GM18861 (cell line): ENCODE measurements around the gene DEPDC5.

Experiments used
- ATAC-seq: cut with Tn5 transposase; IDR thresholded peaks from one replicate; pipeline ENCODE4 v1.9.1; 2021; ENCODE audit not compliant: unreplicated experiment

DEPDC5 gene

GRCh38 chr22:31920306-31920705 is 166.5 kb downstream of the DEPDC5 start:
- no peak for ATAC-seq

- no peak for ATAC-seq
Measured at GRCh38 chr22:31921106-31921505, 167.3 kb downstream of the DEPDC5 start.

GRCh38 chr22:31922534-31922933 is 168.7 kb downstream of the DEPDC5 start:
- no peak for ATAC-seq

GRCh38 chr22:31923136-31923535 is 169.3 kb downstream of the DEPDC5 start:
- no peak for ATAC-seq

- no peak for ATAC-seq
Measured at GRCh38 chr22:31923747-31924146, 169.9 kb downstream of the DEPDC5 start.

- ATAC-seq, result no peak
Measured at GRCh38 chr22:31925056-31925455, 171.2 kb downstream of the DEPDC5 start.

GRCh38 chr22:31926024-31926423 is 172.2 kb downstream of the DEPDC5 start:
- ATAC-seq, result no peak

DNA sequence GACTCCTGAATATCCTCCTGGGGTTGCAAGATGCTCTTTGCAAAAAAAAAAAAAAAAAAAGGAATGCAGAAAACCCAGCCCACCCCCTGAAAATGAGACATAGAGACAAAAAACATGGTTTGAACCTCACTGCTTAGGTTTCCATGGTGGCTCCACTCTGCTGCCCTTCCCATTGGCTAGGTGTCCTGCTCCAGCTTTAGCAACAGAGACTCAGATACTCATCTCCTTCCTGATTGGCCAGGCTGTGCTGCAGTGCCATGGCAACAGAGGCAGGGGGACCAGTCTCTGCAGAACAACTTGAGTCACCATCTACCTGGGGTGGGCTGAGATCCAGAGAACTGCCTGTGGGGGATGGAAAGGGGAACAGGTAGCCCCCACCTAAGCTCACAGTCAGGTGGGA is 173.2 kb downstream of the DEPDC5 start:
- no peak for ATAC-seq

DNA sequence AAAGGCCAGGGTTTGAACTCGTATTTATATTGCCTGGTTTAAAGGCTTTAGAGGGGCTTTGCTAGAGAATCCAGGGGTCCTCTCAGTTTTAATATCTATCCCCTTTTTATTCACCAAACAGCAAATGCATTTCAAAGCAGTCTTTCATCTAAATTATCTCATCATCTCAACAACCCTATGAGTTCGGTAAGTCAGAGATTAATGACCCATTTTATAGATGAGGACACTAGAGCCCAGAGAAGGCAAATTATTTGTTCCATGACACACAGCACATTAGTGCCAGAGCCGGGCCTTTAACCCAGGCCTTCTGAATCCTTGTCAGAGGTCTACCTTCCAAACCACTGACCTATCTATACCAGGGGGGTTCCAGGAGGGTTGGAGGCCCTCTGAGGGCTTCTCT is 173.7 kb downstream of the DEPDC5 start:
- no peak for ATAC-seq

DNA sequence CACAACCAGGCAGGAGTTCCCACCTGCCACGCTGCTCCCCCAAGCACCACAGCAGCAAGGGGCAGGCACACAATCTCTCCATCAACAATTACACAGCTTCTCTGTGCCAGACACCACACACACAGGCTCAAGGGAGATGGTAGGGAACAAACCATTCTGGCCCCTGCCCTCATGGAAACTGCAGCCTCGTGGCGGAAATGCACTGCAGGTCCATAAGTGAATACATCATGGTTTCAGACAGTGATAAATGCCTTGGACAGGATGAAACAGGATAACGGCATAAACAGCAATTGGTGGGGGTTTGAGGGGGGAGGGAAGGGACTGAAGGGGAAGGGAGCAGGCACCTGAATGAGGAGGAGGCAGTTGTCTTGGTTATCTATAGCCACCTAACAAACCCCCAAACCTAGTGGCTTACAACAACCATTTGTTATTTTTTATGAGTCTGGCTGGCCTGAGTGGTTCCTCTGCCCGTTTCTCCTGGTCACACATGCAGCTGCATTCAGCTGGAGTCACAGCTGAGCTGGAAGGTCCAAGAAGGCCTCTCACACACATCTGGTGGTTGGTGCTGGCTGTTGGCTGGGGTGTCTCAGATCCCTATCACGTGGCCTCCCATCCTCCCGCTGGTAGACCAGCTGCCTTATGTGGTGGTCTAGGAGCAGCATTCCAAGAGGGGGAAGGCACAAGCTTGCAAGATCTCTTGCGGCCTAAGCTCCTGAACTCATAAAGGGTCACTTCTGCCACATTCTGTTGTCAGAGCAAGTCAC is 175.5 kb downstream of the DEPDC5 start:
- no peak for ATAC-seq

DNA sequence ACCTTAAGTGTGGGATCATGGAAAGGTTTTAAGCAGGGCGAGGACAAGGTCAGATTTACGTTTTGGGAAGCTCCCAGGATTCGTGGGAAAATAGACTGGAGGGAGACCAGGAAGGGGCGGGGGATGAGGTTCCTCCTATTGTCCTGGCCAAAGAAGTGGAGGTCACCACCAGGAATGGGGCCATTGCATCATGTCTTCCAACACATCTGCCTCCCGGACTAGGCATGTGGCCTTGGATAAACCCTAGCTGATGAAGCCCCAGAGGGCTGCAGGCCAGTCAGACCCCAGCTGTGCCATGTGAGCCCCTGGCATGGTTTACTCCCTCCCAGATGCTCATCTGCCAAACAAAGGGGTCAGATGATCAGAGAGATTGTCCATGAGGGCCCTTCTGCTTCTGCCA is 179.0 kb downstream of the DEPDC5 start:
- ATAC-seq, result no peak

- no peak for ATAC-seq
Measured at GRCh38 chr22:31933406-31933805, 179.6 kb downstream of the DEPDC5 start.

DNA sequence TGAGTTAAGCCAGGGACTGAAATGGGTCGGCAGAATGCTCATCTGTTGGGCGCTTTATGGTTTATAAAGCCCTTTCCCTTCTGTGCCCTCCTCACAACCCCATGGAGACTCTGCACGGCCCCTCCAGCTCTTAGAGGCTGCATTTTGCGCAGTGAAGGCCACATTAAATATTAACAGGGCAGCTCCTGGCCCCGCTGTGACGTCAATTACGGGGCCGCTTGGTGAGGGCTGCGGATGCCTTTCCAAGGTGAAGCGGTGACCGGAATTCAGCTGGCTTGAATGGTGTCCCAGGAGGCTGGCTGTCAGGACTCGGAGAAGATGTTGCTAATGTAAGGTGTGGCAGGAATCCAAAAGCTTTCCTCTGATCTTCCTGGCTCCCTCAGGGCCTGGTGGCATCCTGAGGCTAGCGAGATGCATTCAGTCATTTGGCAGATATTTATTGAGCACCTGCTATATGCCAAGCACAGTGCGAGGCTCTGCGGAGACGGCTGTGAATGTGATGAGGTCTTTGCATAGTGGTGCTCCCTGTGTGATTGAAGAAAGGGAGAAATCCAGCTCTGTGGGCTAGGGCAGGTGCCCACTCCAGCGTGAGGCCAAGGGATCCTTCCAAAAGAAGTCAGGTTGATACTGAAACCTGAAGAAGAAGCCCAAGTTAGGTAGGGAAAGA is 180.1 kb downstream of the DEPDC5 start:
- no peak for ATAC-seq

GRCh38 chr22:31935961-31936635 is 182.3 kb downstream of the DEPDC5 start:
- no peak for ATAC-seq

DNA sequence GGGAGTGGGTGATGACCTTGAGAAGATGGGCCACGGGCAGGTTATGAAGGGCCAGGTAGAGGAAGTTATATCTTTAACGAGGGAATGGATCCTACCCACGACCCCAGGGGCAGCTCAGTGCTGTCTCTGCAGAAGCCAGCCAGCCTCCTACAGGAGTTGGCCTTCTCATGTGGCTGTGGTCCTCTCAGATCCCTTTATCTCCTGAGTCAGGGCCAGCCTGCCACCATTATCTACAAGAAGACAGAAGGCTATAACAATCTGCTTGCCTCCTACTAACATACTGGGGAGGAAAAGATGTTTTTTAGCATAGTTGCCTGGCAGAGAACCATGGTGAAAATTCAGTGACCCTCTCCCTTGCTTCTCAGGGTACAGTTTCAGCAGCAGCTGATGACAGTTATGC is 183.5 kb downstream of the DEPDC5 start:
- no peak for ATAC-seq

- ATAC-seq, result no peak
Measured at GRCh38 chr22:31938296-31938695, 184.5 kb downstream of the DEPDC5 start.

GRCh38 chr22:31940506-31940905 is 186.7 kb downstream of the DEPDC5 start:
- ATAC-seq, result no peak

GRCh38 chr22:31942091-31942490 is 188.3 kb downstream of the DEPDC5 start:
- no peak for ATAC-seq

DNA sequence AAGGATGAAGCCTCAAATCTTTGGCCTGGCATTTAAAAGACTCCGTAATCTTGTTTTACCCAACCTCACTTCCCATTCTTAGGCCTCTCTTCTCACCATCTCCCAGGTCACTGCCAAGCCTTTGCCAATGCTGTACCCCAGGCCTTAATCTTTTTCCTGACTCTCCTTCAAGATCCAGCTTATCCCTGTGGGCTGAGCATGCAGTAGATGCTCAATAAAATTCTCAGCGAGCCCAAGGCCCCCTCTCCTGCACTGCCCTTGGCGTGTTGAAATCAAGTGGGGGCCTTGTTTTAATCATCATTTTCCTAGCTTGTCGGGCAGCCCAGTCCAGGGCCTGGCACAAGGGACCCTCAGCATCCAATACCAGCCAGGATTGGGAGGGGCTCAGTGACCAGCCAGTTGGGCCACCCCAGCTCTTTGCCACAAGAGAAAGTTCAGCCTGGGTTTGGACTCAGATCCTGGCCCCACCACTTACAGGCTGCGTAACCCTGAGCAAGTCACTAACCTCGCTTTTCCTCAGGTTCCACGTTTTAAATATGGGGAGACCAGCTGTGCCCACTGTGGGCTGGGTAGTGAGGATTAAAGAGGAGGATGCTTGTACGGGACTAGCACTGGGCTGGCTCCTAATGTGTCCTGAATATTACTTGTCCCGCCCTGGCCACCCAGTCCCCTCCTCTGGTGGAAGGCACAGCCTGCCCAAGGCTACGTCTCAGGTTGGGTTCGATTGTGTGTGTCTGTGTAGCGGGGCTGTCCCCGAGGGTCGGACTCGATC is 189.6 kb downstream of the DEPDC5 start:
- ATAC-seq, result no peak

DNA sequence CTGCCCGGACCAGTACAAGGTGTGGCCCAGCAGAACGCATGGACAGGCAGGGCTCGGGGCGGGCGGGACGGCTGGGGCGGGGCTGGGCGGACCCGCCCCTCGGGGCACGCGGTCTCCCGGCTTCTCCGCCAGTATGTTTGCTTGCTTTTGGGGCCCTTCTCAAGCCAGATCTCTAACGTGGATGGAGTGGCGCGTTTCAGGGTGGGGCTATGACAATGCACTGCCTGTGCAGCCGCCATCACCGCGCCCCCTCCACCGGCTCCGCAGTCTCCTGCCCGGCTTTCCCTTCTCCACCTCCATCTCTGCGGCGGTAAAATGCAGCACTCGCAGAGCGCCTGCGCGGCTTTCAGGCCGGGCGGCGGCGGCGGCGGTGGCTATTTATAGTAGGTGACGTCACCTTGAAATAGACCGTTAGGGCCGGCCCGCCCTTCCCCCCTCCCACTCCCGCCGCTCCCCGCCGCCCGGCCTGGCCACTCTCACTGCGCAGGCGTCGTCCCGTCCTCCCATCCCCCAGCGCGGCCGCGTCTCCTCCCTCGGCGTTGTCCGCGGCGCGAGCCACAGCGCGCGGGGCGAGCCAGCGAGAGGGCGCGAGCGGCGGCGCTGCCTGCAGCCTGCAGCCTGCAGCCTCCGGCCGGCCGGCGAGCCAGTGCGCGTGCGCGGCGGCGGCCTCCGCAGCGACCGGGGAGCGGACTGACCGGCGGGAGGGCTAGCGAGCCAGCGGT is 190.3 kb downstream of the DEPDC5 start, which contains the start of gene YWHAH:
TSS of gene YWHAH (plus strand) at position 558 of the 722 bp plus-strand sequence. CDS start 199 bp downstream, outside the sequence.
- peak; percentile 48 for ATAC-seq
